HEK293 (cell line): ENCODE results near the gene RASGRF2.

Source experiments
- CTCF ChIP-seq: fragments of 450-650 bp; formaldehyde crosslinking; IDR thresholded peaks from 2 replicates; pipeline ENCODE4 v1.5.1; 2016; ENCODE audit warnings: missing biosample characterization, missing genetic modification characterization
- OSR2 ChIP-seq: fragments of 450-650 bp; formaldehyde crosslinking; IDR thresholded peaks from 2 replicates; pipeline ENCODE4 v1.5.1; 2016; ENCODE audit warnings: missing biosample characterization, missing genetic modification characterization
- ZBTB10 ChIP-seq: fragments of 450-650 bp; formaldehyde crosslinking; IDR thresholded peaks from 2 replicates; pipeline ENCODE4 v1.5.1; 2016; ENCODE audit warnings: missing biosample characterization, missing genetic modification characterization
- ZNF362 ChIP-seq: fragments of 450-650 bp; formaldehyde crosslinking; IDR thresholded peaks from 2 replicates; pipeline ENCODE4 v1.5.1; 2016; ENCODE audit warnings: missing biosample characterization, missing genetic modification characterization
- ZNF37A ChIP-seq: fragments of 450-650 bp; IDR thresholded peaks from 2 replicates; pipeline ENCODE4 v1.5.1; 2018; ENCODE audit warnings: missing biosample characterization, missing genetic modification characterization
- ZNF473 ChIP-seq: fragments of 450-650 bp; formaldehyde crosslinking; IDR thresholded peaks from 2 replicates; pipeline ENCODE4 v1.5.1; 2017; ENCODE audit warnings: missing biosample characterization, missing genetic modification characterization
- ZNF585B ChIP-seq: fragments of 450-650 bp; formaldehyde crosslinking; IDR thresholded peaks from 2 replicates; pipeline ENCODE4 v1.5.1; 2016; ENCODE audit warnings: missing biosample characterization, missing genetic modification characterization
- ZNF768 ChIP-seq: fragments of 450-650 bp; formaldehyde crosslinking; IDR thresholded peaks from 2 replicates; pipeline ENCODE4 v1.5.1; 2018; ENCODE audit warnings: missing biosample characterization, mild to moderate bottlenecking, missing genetic modification characterization
- ZSCAN30 ChIP-seq: fragments of 450-650 bp; IDR thresholded peaks from 2 replicates; pipeline ENCODE4 v1.5.1; 2018; ENCODE audit warnings: missing biosample characterization, mild to moderate bottlenecking, missing genetic modification characterization, moderate library complexity

GRCh38 chr5:80986382-80986781, 26.2 kb downstream of the RASGRF2 start:
- TF ChIP-seq ZNF768 (tag by site-specific recombination): no peak
- TF ChIP-seq CTCF (tag by site-specific recombination): no peak
- TF ChIP-seq ZBTB10 (tag by site-specific recombination): no peak
- no peak for TF ChIP-seq OSR2
- TF ChIP-seq ZNF362 (tag by site-specific recombination): no peak
- no peak for TF ChIP-seq ZNF585B (tag by site-specific recombination)
- TF ChIP-seq ZNF37A: no peak
- TF ChIP-seq ZNF473: no peak
- no peak for TF ChIP-seq ZSCAN30 (tag by site-specific recombination)
